GM23338 (cell line): ENCODE measurements around the gene STKLD1. TPM values are rescaled to one million over a fixed set of nuclear protein-coding genes. Genes with fewer than 3 reads are reported as not detected.

Source experiments
- ATAC-seq: fragments of 200-7000 bp; cut with Tn5 transposase; 3 replicates; pipeline ENCODE4 v1.9.1; 2020
- DNase-seq: peaks from one replicate; pipeline ENCODE4 v3.0.0-alpha.2; 2015; ENCODE audit warnings: low spot score
- H2AFZ ChIP-seq: fragments of 200-600 bp; sonication (generic); 2 replicates; pipeline ENCODE4 v1.8.0; 2016; ENCODE audit warnings: antibody characterized with exemption, mild to moderate bottlenecking, moderate library complexity
- H3F3A ChIP-seq: fragments of 200-600 bp; sonication (generic); replicated peaks from 2 replicates; pipeline ENCODE4 v1.8.0; 2017; ENCODE audit warnings: antibody characterized with exemption, mixed run types, low read depth
- H3K27ac ChIP-seq: fragments of 200-600 bp; sonication (generic); 2 replicates; pipeline ENCODE4 v1.6.1; 2016; ENCODE audit warnings: low read depth
- H3K27me3 ChIP-seq: fragments of 200-600 bp; sonication (generic); 2 replicates; pipeline ENCODE4 v1.8.0; 2016; ENCODE audit warnings: mild to moderate bottlenecking, mixed run types, moderate library complexity; ENCODE audit not compliant: insufficient read depth
- H3K36me3 ChIP-seq: fragments of 200-600 bp; sonication (generic); 2 replicates; pipeline ENCODE4 v1.8.0; 2016; ENCODE audit warnings: mild to moderate bottlenecking; ENCODE audit not compliant: insufficient read depth
- H3K4me1 ChIP-seq: fragments of 200-600 bp; sonication (generic); 2 replicates; pipeline ENCODE4 v1.8.0; 2016; ENCODE audit warnings: mild to moderate bottlenecking, moderate library complexity; ENCODE audit not compliant: insufficient read depth
- H3K4me2 ChIP-seq: fragments of 200-600 bp; sonication (generic); 2 replicates; pipeline ENCODE4 v1.7.1; 2017; ENCODE audit warnings: mixed run types
- H3K4me3 ChIP-seq: fragments of 200-600 bp; sonication (generic); 2 replicates; pipeline ENCODE4 v1.6.1; 2016; ENCODE audit warnings: mixed run types
- H3K79me2 ChIP-seq: fragments of 200-600 bp; sonication (generic); replicated peaks from 2 replicates; pipeline ENCODE4 v1.8.0; 2017; ENCODE audit warnings: mild to moderate bottlenecking; ENCODE audit not compliant: insufficient read depth
- H3K9me2 ChIP-seq: fragments of 200-600 bp; sonication (generic); 2 replicates; pipeline ENCODE4 v1.8.0; 2017; ENCODE audit not compliant: insufficient read depth
- H4K20me1 ChIP-seq: fragments of 200-600 bp; sonication (generic); replicated peaks from 2 replicates; pipeline ENCODE4 v1.8.0; 2017; ENCODE audit warnings: mild to moderate bottlenecking; ENCODE audit not compliant: insufficient read depth
- H3K27ac Mint-ChIP-seq: 2 replicates; pipeline ENCODE4 v1.8.0; 2020; ENCODE audit warnings: inconsistent platforms, mild to moderate bottlenecking, moderate library complexity, mixed read lengths
- H3K27me3 Mint-ChIP-seq: 3 replicates; pipeline ENCODE4 v1.8.0; 2022; ENCODE audit warnings: low read depth, mild to moderate bottlenecking, moderate library complexity, mixed read lengths, inconsistent platforms; ENCODE audit not compliant: insufficient read depth, poor library complexity
- H3K36me3 Mint-ChIP-seq: 3 replicates; pipeline ENCODE4 v1.8.0; 2021; ENCODE audit warnings: low read depth, mild to moderate bottlenecking, inconsistent platforms, moderate library complexity, mixed read lengths
- H3K4me1 Mint-ChIP-seq: 3 replicates; pipeline ENCODE4 v1.8.0; 2020; ENCODE audit warnings: mild to moderate bottlenecking, inconsistent platforms, mixed read lengths
- H3K4me3 Mint-ChIP-seq: 3 replicates; pipeline ENCODE4 v1.8.0; 2021; ENCODE audit warnings: moderate library complexity, mild to moderate bottlenecking, inconsistent platforms, mixed read lengths
- H3K9me3 Mint-ChIP-seq: 3 replicates; pipeline ENCODE4 v1.8.0; 2020; ENCODE audit warnings: moderate library complexity, mild to moderate bottlenecking, inconsistent platforms, mixed read lengths
- CREB1 ChIP-seq: fragments of 250-450 bp; sonication (Bioruptor Pico); IDR thresholded peaks from 2 replicates; pipeline ENCODE4 v1.5.0; 2020; ENCODE audit warnings: low read depth, mild to moderate bottlenecking, moderate library complexity
- EZH2 ChIP-seq: fragments of 200-600 bp; sonication (generic); IDR thresholded peaks from one replicate; pipeline ENCODE4 v1.8.0; 2017; ENCODE audit warnings: antibody characterized with exemption, mild to moderate bottlenecking, low read depth; ENCODE audit not compliant: unreplicated experiment
- EZH2phosphoT487 ChIP-seq: fragments of 200-600 bp; sonication (generic); IDR thresholded peaks from one replicate; pipeline ENCODE4 v1.8.1; 2018; ENCODE audit warnings: antibody characterized with exemption; ENCODE audit not compliant: unreplicated experiment
- JUNB ChIP-seq: IDR thresholded peaks from one replicate; pipeline ENCODE4 v1.6.1; 2016; ENCODE audit warnings: antibody characterized with exemption; ENCODE audit not compliant: unreplicated experiment
- NANOG ChIP-seq: IDR thresholded peaks from 2 replicates; pipeline ENCODE4 v1.6.1; 2016; ENCODE audit warnings: antibody characterized with exemption, borderline replicate concordance
- POLR2AphosphoS5 ChIP-seq: IDR thresholded peaks from 2 replicates; pipeline ENCODE4 v1.6.1; 2016; ENCODE audit warnings: antibody characterized with exemption, low read depth
- STAT1 ChIP-seq: IDR thresholded peaks from one replicate; pipeline ENCODE4 v1.6.1; 2016; ENCODE audit warnings: antibody characterized with exemption; ENCODE audit not compliant: unreplicated experiment
- ZNF114 ChIP-seq: fragments of 250-450 bp; sonication (Bioruptor Pico); IDR thresholded peaks from 2 replicates; pipeline ENCODE4 v1.5.0; 2020; ENCODE audit warnings: mild to moderate bottlenecking, moderate library complexity
- ZNF331 ChIP-seq: fragments of 250-450 bp; sonication (Bioruptor Pico); IDR thresholded peaks from 2 replicates; pipeline ENCODE4 v1.5.0; 2020; ENCODE audit warnings: low read depth, mild to moderate bottlenecking, moderate library complexity
- polyA plus RNA-seq: library from polyadenylated mRNA; unstranded; fragments of >200 nt; fragmentation: Nextera tagmentation; extraction: Ambion mirVana; gene quantifications from 2 replicates; pipeline ENCODE4 v1.2.1, GENCODE V29; 2016
- total RNA-seq: library from RNA; depleted of rRNA; stranded (reverse); fragments of >200 nt; shearing (Covaris generic); gene quantifications from 2 replicates; pipeline ENCODE4 v1.2.3, GENCODE V29; 2014
- TF ChIP-seq, protein P1 (sequence below), 2 experiments: fragments of 200-600 bp in 1 of 2; sonication (generic) in 1 of 2; conservative IDR thresholded peaks; 2 replicates each; pipeline versions ENCODE4 v1.5.1 to v1.6.1; 2016 to 2017; ENCODE audit warnings: antibody characterized with exemption in 2 of 2, low read depth in 2 of 2, mild to moderate bottlenecking in 2 of 2, moderate library complexity in 1 of 2
- TF ChIP-seq, protein P2 (sequence below): fragments of 250-450 bp; sonication (Bioruptor Pico); IDR thresholded peaks from 2 replicates; pipeline ENCODE4 v1.5.0; 2020; ENCODE audit warnings: mild to moderate bottlenecking, moderate library complexity
- TF ChIP-seq, protein P3 (sequence below): IDR thresholded peaks from one replicate; pipeline ENCODE4 v1.6.1; 2018; ENCODE audit warnings: antibody characterized with exemption; ENCODE audit not compliant: unreplicated experiment
- TF ChIP-seq, protein P4 (sequence below): IDR thresholded peaks from 2 replicates; pipeline ENCODE4 v1.6.1; 2016; ENCODE audit warnings: antibody characterized with exemption

The STKLD1 gene
- total and polyA plus RNA-seq, 2 experiments from 2014 or later, result 0.57 TPM; not detected in 1

DNA sequence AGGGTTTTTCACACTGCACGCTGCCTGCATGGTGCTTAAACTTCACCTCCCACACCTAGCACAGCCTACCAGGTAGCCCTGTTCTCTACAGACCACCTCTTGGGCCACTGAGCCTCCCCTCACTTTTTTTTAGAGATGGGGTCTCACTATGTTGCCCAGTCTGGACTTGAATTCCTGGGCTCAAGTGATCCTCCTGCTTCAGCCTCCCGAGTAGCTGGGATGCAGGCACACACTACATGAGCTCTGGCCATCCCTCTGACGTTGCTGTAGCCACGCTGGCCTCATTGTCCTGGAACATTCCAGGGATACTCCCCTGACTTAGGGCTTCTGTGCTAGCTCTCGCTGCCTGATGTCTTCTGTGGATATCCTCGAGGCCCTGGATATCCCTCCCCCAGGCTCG is 76.4 kb downstream of the STKLD1 start:
- TF ChIP-seq, protein P1, sequence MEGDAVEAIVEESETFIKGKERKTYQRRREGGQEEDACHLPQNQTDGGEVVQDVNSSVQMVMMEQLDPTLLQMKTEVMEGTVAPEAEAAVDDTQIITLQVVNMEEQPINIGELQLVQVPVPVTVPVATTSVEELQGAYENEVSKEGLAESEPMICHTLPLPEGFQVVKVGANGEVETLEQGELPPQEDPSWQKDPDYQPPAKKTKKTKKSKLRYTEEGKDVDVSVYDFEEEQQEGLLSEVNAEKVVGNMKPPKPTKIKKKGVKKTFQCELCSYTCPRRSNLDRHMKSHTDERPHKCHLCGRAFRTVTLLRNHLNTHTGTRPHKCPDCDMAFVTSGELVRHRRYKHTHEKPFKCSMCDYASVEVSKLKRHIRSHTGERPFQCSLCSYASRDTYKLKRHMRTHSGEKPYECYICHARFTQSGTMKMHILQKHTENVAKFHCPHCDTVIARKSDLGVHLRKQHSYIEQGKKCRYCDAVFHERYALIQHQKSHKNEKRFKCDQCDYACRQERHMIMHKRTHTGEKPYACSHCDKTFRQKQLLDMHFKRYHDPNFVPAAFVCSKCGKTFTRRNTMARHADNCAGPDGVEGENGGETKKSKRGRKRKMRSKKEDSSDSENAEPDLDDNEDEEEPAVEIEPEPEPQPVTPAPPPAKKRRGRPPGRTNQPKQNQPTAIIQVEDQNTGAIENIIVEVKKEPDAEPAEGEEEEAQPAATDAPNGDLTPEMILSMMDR (conservative IDR thresholded peaks at IDR 0.05; ENCODE audit: low read depth in 2 of 2), result no peak
- TF ChIP-seq ZNF331, result no peak
- TF ChIP-seq, protein P2, sequence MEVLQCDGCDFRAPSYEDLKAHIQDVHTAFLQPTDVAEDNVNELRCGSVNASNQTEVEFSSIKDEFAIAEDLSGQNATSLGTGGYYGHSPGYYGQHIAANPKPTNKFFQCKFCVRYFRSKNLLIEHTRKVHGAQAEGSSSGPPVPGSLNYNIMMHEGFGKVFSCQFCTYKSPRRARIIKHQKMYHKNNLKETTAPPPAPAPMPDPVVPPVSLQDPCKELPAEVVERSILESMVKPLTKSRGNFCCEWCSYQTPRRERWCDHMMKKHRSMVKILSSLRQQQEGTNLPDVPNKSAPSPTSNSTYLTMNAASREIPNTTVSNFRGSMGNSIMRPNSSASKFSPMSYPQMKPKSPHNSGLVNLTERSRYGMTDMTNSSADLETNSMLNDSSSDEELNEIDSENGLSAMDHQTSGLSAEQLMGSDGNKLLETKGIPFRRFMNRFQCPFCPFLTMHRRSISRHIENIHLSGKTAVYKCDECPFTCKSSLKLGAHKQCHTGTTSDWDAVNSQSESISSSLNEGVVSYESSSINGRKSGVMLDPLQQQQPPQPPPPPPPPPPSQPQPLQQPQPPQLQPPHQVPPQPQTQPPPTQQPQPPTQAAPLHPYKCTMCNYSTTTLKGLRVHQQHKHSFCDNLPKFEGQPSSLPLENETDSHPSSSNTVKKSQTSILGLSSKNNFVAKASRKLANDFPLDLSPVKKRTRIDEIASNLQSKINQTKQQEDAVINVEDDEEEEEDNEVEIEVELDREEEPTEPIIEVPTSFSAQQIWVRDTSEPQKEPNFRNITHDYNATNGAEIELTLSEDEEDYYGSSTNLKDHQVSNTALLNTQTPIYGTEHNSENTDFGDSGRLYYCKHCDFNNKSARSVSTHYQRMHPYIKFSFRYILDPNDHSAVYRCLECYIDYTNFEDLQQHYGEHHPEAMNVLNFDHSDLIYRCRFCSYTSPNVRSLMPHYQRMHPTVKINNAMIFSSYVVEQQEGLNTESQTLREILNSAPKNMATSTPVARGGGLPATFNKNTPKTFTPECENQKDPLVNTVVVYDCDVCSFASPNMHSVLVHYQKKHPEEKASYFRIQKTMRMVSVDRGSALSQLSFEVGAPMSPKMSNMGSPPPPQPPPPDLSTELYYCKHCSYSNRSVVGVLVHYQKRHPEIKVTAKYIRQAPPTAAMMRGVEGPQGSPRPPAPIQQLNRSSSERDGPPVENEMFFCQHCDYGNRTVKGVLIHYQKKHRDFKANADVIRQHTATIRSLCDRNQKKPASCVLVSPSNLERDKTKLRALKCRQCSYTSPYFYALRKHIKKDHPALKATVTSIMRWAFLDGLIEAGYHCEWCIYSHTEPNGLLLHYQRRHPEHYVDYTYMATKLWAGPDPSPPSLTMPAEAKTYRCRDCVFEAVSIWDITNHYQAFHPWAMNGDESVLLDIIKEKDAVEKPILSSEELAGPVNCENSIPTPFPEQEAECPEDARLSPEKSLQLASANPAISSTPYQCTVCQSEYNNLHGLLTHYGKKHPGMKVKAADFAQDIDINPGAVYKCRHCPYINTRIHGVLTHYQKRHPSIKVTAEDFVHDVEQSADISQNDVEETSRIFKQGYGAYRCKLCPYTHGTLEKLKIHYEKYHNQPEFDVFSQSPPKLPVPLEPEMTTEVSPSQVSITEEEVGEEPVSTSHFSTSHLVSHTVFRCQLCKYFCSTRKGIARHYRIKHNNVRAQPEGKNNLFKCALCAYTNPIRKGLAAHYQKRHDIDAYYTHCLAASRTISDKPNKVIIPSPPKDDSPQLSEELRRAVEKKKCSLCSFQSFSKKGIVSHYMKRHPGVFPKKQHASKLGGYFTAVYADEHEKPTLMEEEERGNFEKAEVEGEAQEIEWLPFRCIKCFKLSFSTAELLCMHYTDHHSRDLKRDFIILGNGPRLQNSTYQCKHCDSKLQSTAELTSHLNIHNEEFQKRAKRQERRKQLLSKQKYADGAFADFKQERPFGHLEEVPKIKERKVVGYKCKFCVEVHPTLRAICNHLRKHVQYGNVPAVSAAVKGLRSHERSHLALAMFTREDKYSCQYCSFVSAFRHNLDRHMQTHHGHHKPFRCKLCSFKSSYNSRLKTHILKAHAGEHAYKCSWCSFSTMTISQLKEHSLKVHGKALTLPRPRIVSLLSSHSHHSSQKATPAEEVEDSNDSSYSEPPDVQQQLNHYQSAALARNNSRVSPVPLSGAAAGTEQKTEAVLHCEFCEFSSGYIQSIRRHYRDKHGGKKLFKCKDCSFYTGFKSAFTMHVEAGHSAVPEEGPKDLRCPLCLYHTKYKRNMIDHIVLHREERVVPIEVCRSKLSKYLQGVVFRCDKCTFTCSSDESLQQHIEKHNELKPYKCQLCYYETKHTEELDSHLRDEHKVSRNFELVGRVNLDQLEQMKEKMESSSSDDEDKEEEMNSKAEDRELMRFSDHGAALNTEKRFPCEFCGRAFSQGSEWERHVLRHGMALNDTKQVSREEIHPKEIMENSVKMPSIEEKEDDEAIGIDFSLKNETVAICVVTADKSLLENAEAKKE, result no peak
- TF ChIP-seq NANOG, result no peak
- no peak for TF ChIP-seq STAT1
- no peak for TF ChIP-seq JUNB
- TF ChIP-seq EZH2, result no peak
- TF ChIP-seq EZH2phosphoT487, result no peak
- TF ChIP-seq, protein P3, sequence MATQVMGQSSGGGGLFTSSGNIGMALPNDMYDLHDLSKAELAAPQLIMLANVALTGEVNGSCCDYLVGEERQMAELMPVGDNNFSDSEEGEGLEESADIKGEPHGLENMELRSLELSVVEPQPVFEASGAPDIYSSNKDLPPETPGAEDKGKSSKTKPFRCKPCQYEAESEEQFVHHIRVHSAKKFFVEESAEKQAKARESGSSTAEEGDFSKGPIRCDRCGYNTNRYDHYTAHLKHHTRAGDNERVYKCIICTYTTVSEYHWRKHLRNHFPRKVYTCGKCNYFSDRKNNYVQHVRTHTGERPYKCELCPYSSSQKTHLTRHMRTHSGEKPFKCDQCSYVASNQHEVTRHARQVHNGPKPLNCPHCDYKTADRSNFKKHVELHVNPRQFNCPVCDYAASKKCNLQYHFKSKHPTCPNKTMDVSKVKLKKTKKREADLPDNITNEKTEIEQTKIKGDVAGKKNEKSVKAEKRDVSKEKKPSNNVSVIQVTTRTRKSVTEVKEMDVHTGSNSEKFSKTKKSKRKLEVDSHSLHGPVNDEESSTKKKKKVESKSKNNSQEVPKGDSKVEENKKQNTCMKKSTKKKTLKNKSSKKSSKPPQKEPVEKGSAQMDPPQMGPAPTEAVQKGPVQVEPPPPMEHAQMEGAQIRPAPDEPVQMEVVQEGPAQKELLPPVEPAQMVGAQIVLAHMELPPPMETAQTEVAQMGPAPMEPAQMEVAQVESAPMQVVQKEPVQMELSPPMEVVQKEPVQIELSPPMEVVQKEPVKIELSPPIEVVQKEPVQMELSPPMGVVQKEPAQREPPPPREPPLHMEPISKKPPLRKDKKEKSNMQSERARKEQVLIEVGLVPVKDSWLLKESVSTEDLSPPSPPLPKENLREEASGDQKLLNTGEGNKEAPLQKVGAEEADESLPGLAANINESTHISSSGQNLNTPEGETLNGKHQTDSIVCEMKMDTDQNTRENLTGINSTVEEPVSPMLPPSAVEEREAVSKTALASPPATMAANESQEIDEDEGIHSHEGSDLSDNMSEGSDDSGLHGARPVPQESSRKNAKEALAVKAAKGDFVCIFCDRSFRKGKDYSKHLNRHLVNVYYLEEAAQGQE, result no peak
- TF ChIP-seq ZNF114 (CRISPR knock-in tag), result no peak
- TF ChIP-seq CREB1 (CRISPR knock-in tag), result no peak
- TF ChIP-seq POLR2AphosphoS5, result no peak
- TF ChIP-seq, protein P4, sequence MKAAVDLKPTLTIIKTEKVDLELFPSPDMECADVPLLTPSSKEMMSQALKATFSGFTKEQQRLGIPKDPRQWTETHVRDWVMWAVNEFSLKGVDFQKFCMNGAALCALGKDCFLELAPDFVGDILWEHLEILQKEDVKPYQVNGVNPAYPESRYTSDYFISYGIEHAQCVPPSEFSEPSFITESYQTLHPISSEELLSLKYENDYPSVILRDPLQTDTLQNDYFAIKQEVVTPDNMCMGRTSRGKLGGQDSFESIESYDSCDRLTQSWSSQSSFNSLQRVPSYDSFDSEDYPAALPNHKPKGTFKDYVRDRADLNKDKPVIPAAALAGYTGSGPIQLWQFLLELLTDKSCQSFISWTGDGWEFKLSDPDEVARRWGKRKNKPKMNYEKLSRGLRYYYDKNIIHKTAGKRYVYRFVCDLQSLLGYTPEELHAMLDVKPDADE, result no peak

More for the DNA sequence above, 76.4 kb downstream of the STKLD1 start:
- ATAC-seq (no peak), DNase-seq (no peak)
- H3K4me3 Mint-ChIP-seq, result no peak overlapping the region
- no peaks in the 10 kb centered on the region for H3K9me2 ChIP-seq
- no peaks in the 10 kb centered on the region for H3K4me1 Mint-ChIP-seq
- H3K27ac Mint-ChIP-seq, result no peak overlapping the region
- no peaks in the 10 kb centered on the region for H3K36me3 ChIP-seq
- no peaks in the 10 kb centered on the region for H3K4me1 ChIP-seq
- no peaks in the 10 kb centered on the region for H3K27me3 ChIP-seq
- H3F3A ChIP-seq, result no peaks in the 10 kb centered on the region
- H3K9me3 Mint-ChIP-seq, result no peaks in the 10 kb centered on the region
- H3K27ac ChIP-seq, result no peak overlapping the region
- H3K4me2 ChIP-seq, result no peak overlapping the region
- no peaks in the 10 kb centered on the region for H3K36me3 Mint-ChIP-seq
- no peaks in the 10 kb centered on the region for H4K20me1 ChIP-seq
- no peak overlapping the region for H3K4me3 ChIP-seq
- no peak overlapping the region for H2AFZ ChIP-seq
- H3K79me2 ChIP-seq, result no peaks in the 10 kb centered on the region
- H3K27me3 Mint-ChIP-seq, result peaks cover 7% of the 10 kb centered on the region
